ENCODE measurements around the gene PLCG2.
"Not testable (repeated sequence)": the region's sequence is repeated elsewhere in the genome, so short reads cannot be mapped to it uniquely, and the experiment has no call there.

Gene PLCG2

GRCh38 chr16:82006036-82006435 is 226.9 kb downstream of the PLCG2 start:
- no peaks in the 10 kb centered on the region for H3K27me3 ChIP-seq
- no peak for TF ChIP-seq CTCF (IDR thresholded peaks at IDR 0.05; ENCODE audit: low read depth, low read length)
- no peak for DNase-seq
- H3K4me1 ChIP-seq, result no peaks in the 10 kb centered on the region
- no peak overlapping the region for H3K4me3 ChIP-seq (ENCODE audit: low read depth, low read length)
- H3K9me3 ChIP-seq, result no peaks in the 10 kb centered on the region; the same call in 1 of the 2 replicates
- H3K36me3 ChIP-seq, result no peaks in the 10 kb centered on the region

- no peaks in the 10 kb centered on the region for H3K4me1 ChIP-seq
- no peaks in the 10 kb centered on the region for H3K27me3 ChIP-seq
- no peak for TF ChIP-seq CTCF (IDR thresholded peaks at IDR 0.05; ENCODE audit: low read depth, low read length)
- no peak for DNase-seq
- no peaks in the 10 kb centered on the region; the same call in 1 of the 2 replicates for H3K9me3 ChIP-seq
- H3K36me3 ChIP-seq, result no peaks in the 10 kb centered on the region
- H3K4me3 ChIP-seq (ENCODE audit: low read depth, low read length), result no peak overlapping the region
Measured at GRCh38 chr16:82007189-82007588, 228.1 kb downstream of the PLCG2 start.

GRCh38 chr16:82008957-82009592 is 230.0 kb downstream of the PLCG2 start:
- Histone ChIP-seq H3K9me3 (no peaks in the 10 kb centered on the region; the same call in 1 of the 2 replicates), H3K4me3 (ENCODE audit: low read depth, low read length) (no peak overlapping the region)
- no peak for TF ChIP-seq CTCF (IDR thresholded peaks at IDR 0.05; ENCODE audit: low read depth, low read length)

GRCh38 chr16:82009789-82010188 is 230.7 kb downstream of the PLCG2 start:
- H3K4me1 ChIP-seq; H3K27me3 ChIP-seq; H3K36me3 ChIP-seq; H3K9me3 ChIP-seq; DNase-seq; H3K4me3 ChIP-seq (ENCODE audit: low read depth, low read length): not testable (repeated sequence)

More at GRCh38 chr16:82008957-82009592, 230.0 kb downstream of the PLCG2 start:
- H3K4me1 ChIP-seq, result no peaks in the 10 kb centered on the region
- H3K27me3 ChIP-seq, result no peaks in the 10 kb centered on the region
- H3K36me3 ChIP-seq, result no peaks in the 10 kb centered on the region
- DNase-seq, result no peak

- Histone ChIP-seq H3K9me3 (no peaks in the 10 kb centered on the region; the same call in 1 of the 2 replicates), H3K27me3 (no peaks in the 10 kb centered on the region), H3K4me1 (no peaks in the 10 kb centered on the region), H3K36me3 (no peaks in the 10 kb centered on the region), H3K4me3 (ENCODE audit: low read depth, low read length) (no peak overlapping the region)
- DNase-seq, result no peak
- TF ChIP-seq CTCF (IDR thresholded peaks at IDR 0.05; ENCODE audit: low read depth, low read length), result no peak
Measured at GRCh38 chr16:82010649-82011048, 231.6 kb downstream of the PLCG2 start.

GRCh38 chr16:82011199-82011641 is 232.1 kb downstream of the PLCG2 start, which contains the start of gene SDR42E1:
Gene SDR42E1 (minus strand): TSS chr16:82011470. CDS start chr16:82000858, 10,612 bp downstream.
- Histone ChIP-seq H3K9me3 (no peaks in the 10 kb centered on the region; the same call in 1 of the 2 replicates), H3K36me3 (no peaks in the 10 kb centered on the region), H3K4me3 (ENCODE audit: low read depth, low read length) (no peak within 1 kb of the TSS), H3K4me1 (no peaks in the 10 kb centered on the region), H3K27me3 (no peaks in the 10 kb centered on the region)
- DNase-seq, result no peak
- TF ChIP-seq CTCF (IDR thresholded peaks at IDR 0.05; ENCODE audit: low read depth, low read length), result no peak

Measured in BE2C (cell line).